Omental fat pad (tissue), 4 donors: ENCODE data around the gene ESRRA. TPM values are rescaled to one million over a fixed set of nuclear protein-coding genes. Genes with fewer than 3 reads are reported as not detected.

ENCODE experiments used
- ATAC-seq: fragments of 150-250 bp; one replicate; pipeline ENCODE4 v1.9.1; 2016; ENCODE audit warnings: mild to moderate bottlenecking, moderate library complexity; ENCODE audit not compliant: low FRiP score
- DNase-seq: peaks from one replicate; pipeline ENCODE4 v3.0.0-alpha.2; 2019; ENCODE audit warnings: low spot score
- CTCF ChIP-seq, 3 donors: fragments of 450-650 bp; IDR thresholded peaks; one replicate each; pipeline ENCODE4 v1.5.1; 2016 to 2017; ENCODE audit warnings: antibody characterized with exemption in 3 of 3, mild to moderate bottlenecking in 3 of 3, moderate library complexity in 2 of 3
- total RNA-seq, 4 donors: library from RNA; depleted of rRNA; stranded (reverse); fragments of >200 nt; gene quantifications; one replicate each; pipeline ENCODE4 v1.1.0, GENCODE V29; 2016

ESRRA gene
- total RNA-seq, 4 donors from 2014 or later = 32.1 to 50.8 (median 44.6) TPM

DNA sequence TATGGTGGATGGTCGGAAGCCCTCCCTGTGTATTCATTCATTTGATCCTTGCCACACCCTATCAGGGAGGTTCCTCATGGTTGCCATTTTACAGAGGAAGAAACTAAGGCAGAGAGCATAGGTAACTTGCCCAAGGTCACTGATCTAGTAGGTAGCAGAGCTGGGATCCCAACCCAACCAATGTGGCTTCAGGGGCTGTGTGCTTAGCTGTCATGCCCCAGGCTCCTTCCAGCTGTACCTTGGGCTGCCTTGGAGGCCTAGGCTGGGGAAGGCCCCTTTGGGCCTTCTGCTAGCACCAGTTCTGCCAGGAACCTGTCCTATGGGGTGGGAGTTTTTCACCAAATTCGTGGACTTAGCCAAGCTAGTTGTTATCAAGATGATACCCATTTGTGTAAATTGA lies 29.5 kb upstream of the ESRRA start:
- DNase-seq (no peak), ATAC-seq (no peak)
- no peak for TF ChIP-seq CTCF (IDR thresholded peaks at IDR 0.05)

GRCh38 chr11:64276653-64277431 lies 28.5 kb upstream of the ESRRA start:
- DNase-seq (no peak), ATAC-seq (peak; percentile 67)
- TF ChIP-seq CTCF (IDR thresholded peaks at IDR 0.05) = no peak

GRCh38 chr11:64278576-64279190 lies 26.6 kb upstream of the ESRRA start:
- TF ChIP-seq CTCF (IDR thresholded peaks at IDR 0.05) = no peak
- no peak for DNase-seq
- ATAC-seq = no peak

GRCh38 chr11:64281957-64282770 lies 23.2 kb upstream of the ESRRA start:
- no peak for TF ChIP-seq CTCF (IDR thresholded peaks at IDR 0.05)
- no peak for ATAC-seq
- DNase-seq = no peak

DNA sequence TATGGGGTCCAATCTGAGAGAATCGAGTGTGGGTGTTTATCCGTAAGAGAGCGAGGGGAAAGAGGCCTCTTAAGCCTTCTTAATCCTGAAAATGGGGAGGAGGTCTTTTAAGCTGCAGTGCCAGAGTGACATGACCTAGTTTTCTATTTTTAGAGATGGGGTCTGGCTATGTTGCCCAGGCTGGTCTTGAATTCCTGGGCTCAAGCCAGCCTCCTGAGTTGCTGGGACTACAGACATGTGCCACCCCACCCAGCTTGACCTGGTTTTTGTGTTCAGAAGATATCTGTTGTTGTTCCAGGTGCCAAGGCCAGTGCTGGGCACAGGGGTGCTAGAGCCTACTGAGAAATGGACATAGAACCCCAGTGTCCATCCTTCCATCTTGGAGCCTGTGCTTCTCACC lies 22.2 kb upstream of the ESRRA start:
- no peak for ATAC-seq
- no peak for TF ChIP-seq CTCF (IDR thresholded peaks at IDR 0.05)
- no peak for DNase-seq

GRCh38 chr11:64284048-64284961 lies 21.0 kb upstream of the ESRRA start, which contains the start of gene BAD:
TSS of gene BAD (minus strand) at chr11:64284665. CDS start at chr11:64284368, 297 bp downstream.
- peak; percentile 84 for DNase-seq
- TF ChIP-seq CTCF (IDR thresholded peaks at IDR 0.05) = no peak
- ATAC-seq = peak; percentile 90
